Gastrocnemius medialis (tissue), 4 donors: Measurements from ENCODE around the gene PARVA.

ENCODE experiments used
- CTCF ChIP-seq, 5 experiments: fragments of 450-650 bp in 3 of 5; fragments of 200-600 bp in 2 of 5; sonication (generic) in 2 of 5; IDR thresholded peaks in 4 of 5; conservative IDR thresholded peaks in 1 of 5; 1 replicate in 4 of 5; 2 replicates in 1 of 5; pipeline ENCODE4 v1.5.1; 2016 to 2019; ENCODE audit warnings: antibody characterized with exemption in 5 of 5, mild to moderate bottlenecking in 3 of 5, moderate library complexity in 3 of 5
- POLR2A ChIP-seq, 2 donors: fragments of 450-650 bp; IDR thresholded peaks; one replicate each; pipeline ENCODE4 v1.6.1; 2017; ENCODE audit warnings: antibody characterized with exemption in 2 of 2, mild to moderate bottlenecking in 2 of 2, moderate library complexity in 2 of 2

DNA sequence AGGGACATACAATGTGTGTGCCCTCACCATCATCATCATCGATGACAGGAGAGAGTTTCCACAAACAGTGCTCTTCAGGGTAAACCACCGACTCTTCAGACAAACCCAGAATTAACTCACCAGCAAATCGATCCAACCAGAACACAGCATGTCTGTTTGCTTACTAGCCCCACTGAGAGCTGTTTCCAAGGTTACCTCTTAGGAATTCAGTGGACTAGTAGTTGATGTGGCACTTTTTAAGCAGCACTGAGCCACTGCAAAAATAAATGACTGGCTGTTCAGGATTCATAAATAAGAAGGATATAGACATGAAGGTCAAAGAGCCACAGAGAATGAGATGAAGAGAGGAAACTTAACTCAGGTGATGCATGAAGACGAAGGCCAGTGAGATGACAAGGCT is 83.1 kb downstream of the PARVA start:
- TF ChIP-seq CTCF (IDR thresholded peaks at IDR 0.05 in 4 of 5, conservative IDR thresholded peaks at IDR 0.05 in 1 of 5) (no peak), POLR2A (IDR thresholded peaks at IDR 0.05) (no peak)
